SJCRH30 (cell line): ENCODE measurements around the gene TBC1D3I. TPM values are rescaled to one million over a fixed set of nuclear protein-coding genes. Genes with fewer than 3 reads are reported as not detected.
"Not testable (repeated sequence)": the region's sequence is repeated elsewhere in the genome, so short reads cannot be mapped to it uniquely, and the experiment has no call there.

Experiments
- DNase-seq, 2 experiments: peaks; one replicate each; pipeline ENCODE4 v3.0.0-alpha.2; 2015 to 2020
- H3K27ac ChIP-seq: fragments of 250-450 bp; sonication (Bioruptor Pico); 2 replicates; pipeline ENCODE4 v1.5.1; 2020; ENCODE audit warnings: mild to moderate bottlenecking, moderate library complexity
- H3K27me3 ChIP-seq: fragments of 250-450 bp; sonication (Bioruptor Pico); 2 replicates; pipeline ENCODE4 v1.5.1; 2020; ENCODE audit warnings: mild to moderate bottlenecking, moderate library complexity
- H3K36me3 ChIP-seq: fragments of 250-450 bp; sonication (Bioruptor Pico); 2 replicates; pipeline ENCODE4 v1.5.1; 2020; ENCODE audit warnings: mild to moderate bottlenecking, moderate library complexity
- H3K4me1 ChIP-seq: fragments of 250-450 bp; sonication (Bioruptor Pico); 2 replicates; pipeline ENCODE4 v1.5.1; 2020; ENCODE audit warnings: mild to moderate bottlenecking, moderate library complexity
- H3K4me3 ChIP-seq: fragments of 250-450 bp; sonication (Bioruptor Pico); 2 replicates; pipeline ENCODE4 v1.5.1; 2020; ENCODE audit warnings: mild to moderate bottlenecking, moderate library complexity
- H3K9me3 ChIP-seq: fragments of 250-450 bp; sonication (Bioruptor Pico); replicated peaks from 2 replicates; pipeline ENCODE4 v1.5.1; 2020; ENCODE audit warnings: mild to moderate bottlenecking, moderate library complexity
- total RNA-seq: library from RNA; depleted of rRNA; stranded (reverse); fragments of >200 nt; shearing (Covaris generic); gene quantifications from 2 replicates; pipeline ENCODE4 v1.2.3, GENCODE V29; 2014; rRNA removed

The TBC1D3I gene
- total RNA-seq, 1 experiment from 2014 or later, result not detected

DNA sequence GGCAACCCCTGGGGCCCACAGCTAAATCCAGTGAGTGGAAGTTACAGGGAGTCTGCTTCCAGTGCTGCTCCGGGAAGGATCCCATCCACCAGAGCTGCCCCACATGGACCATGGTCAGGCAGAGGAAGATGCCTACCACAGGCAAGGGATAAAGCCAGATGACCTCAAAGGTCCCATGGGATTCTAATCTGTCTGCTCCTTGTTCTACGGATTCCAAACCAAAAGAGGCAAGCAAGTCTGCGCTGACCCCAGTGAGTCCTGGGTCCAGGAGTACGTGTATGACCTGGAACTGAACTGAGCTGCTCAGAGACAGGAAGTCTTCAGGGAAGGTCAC is 52.1 kb downstream of the TBC1D3I start:
- no peak overlapping the region for H3K4me3 ChIP-seq
- no peaks in the 10 kb centered on the region for H3K9me3 ChIP-seq
- DNase-seq, result no peak
- 0 out of 2 replicates have a peak, but pooled peaks cover 3% of the 10 kb centered on the region for H3K27me3 ChIP-seq
- H3K36me3 ChIP-seq, result no peaks in the 10 kb centered on the region
- no peak overlapping the region for H3K27ac ChIP-seq
- H3K4me1 ChIP-seq, result no peaks in the 10 kb centered on the region

DNA sequence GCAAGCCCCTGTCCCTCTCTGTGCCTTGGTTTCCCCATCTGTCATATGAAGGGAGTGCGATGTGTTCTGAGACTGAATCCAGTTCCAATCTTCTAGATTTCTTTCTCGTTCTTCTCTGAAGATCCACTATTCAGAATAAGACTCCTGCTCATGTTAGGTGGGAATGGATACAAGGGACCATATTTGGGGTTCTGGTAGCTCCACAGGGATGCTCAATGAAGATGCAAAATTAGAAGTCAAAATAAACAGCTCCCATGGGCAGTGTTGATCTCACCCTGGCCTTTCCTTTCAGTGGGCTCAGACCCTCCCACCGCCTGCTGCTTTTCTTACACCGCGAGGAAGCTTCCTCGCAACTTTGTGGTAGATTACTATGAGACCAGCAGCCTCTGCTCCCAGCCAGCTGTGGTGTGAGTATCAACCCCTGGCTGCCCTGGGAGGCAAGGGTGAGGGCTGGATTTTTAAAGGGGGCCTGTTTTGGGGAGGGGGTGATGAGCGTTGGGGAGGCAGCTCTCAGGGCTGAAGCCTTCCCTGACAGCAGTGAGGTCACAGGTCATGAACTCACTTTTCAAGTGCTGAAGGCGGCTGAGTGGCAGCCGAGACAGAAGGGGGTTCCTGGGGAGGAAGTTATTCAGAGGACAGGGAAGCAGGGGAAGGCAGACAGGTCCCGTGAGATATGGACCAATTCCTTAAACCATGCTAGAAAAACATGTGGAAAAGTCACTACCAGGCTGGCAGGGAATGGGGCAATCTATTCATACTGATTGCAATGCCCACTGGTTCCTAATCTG is 52.7 kb downstream of the TBC1D3I start:
- H3K36me3 ChIP-seq, H3K4me1 ChIP-seq, H3K27me3 ChIP-seq, H3K27ac ChIP-seq, H3K9me3 ChIP-seq, H3K4me3 ChIP-seq, DNase-seq: not testable (repeated sequence)

DNA sequence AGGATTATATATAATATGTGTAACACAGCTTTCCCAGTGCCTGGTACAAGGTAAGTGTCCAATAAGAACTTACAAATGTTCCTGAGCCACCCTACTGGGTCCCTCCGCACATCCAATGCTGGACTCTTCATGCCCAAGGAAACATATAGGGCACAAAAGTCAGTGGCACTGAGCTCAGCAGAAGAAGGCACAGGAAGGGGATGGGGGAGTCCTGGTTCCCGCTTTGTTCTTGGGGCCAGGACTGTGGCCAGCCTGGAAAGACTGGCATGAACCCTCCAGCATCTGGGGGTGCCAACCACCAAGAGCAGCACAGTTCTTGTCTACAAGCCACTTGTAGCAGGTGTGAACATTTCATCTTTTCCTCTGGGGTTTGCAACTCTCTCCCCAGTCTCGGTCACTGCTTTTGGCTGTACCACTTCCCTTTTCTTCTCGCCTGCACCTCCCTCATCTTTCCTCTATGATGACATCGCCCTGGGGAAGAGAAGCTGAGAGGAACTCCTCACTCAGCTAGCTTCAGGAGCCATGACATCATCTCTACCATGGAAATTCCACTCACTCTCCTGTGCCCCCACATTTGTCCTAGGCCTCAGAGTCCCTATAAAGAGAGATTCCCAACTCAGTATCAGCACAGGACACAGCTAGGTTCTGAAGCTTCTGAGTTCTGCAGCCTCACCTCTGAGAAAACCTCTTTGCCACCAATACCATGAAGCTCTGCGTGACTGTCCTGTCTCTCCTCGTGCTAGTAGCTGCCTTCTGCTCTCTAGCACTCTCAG is 53.7 kb downstream of the TBC1D3I start, which contains the start of gene CCL4L2:
TSS of gene CCL4L2 (plus strand) at position 625 of the 773 bp plus-strand sequence.
- H3K27me3 ChIP-seq, DNase-seq, H3K4me1 ChIP-seq, H3K27ac ChIP-seq, H3K36me3 ChIP-seq, H3K9me3 ChIP-seq, H3K4me3 ChIP-seq: not testable (repeated sequence)

DNA sequence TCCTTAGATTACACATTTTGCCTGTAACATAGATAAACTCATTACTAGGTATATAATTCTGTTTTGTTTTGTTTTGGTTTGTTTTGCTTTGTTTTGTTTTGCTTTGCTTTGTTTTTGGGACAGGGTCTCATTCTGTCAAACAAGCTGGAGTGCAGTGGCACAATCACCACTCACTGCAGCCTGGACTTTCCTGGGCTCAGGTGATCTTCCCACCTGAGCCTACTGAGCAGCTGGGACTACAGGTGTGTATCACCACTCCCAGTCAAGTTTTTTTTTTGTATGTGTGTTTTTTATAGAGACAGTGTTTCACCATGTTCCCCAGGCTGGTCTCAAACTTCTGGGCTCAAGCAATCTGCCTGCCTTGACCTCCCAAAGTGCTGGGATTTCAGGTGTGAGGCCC is 54.8 kb downstream of the TBC1D3I start:
- no peaks in the 10 kb centered on the region for H3K9me3 ChIP-seq
- H3K4me1 ChIP-seq, result no peaks in the 10 kb centered on the region
- H3K36me3 ChIP-seq, result no peaks in the 10 kb centered on the region
- no peak overlapping the region for H3K27ac ChIP-seq
- 0 out of 2 replicates have a peak, but pooled peaks cover 1% of the 10 kb centered on the region for H3K27me3 ChIP-seq
- H3K4me3 ChIP-seq, result no peak overlapping the region
- no peak for DNase-seq

DNA sequence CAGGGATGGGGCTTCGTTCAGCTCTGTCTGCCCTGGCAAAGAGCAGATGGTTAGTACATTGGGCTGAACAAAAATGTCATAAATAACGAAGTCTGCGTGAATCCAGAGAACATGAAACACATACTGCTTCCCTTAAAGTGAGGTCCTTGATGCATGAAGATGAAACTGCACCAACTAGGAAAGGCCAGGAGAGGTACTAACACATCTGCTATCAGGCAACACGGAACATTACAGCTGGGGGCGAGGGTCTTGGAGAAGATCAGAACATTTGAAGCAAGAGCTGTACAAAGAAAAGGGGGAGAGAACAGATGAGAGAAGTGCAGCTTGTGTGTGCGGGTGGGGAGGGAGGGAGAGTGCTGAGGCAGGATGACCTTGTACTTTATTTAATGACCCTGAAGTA is 57.0 kb downstream of the TBC1D3I start:
- H3K27me3 ChIP-seq, result peaks cover 12% of the 10 kb centered on the region; the same call in 1 of the 2 replicates
- DNase-seq, H3K4me1 ChIP-seq, H3K9me3 ChIP-seq, H3K27ac ChIP-seq, H3K36me3 ChIP-seq, H3K4me3 ChIP-seq: not testable (repeated sequence)

DNA sequence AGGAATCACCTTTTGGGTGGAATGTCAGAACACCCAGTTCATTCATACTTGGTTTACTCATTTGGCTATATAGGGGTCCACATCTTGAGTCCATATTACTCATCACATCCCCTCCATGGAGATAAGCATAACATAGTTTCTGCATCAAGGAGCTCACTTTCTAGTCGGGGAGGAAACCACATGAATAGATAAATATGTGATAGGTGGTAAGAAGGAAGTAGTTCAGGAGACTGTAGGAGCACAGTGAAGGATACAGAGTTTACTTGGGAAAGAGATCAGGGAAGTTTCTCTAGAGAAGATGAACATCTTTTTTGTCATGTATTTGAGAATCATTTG is 57.9 kb downstream of the TBC1D3I start:
- peaks cover 15% of the 10 kb centered on the region; the same call in 1 of the 2 replicates for H3K27me3 ChIP-seq
- H3K9me3 ChIP-seq, DNase-seq, H3K36me3 ChIP-seq, H3K4me3 ChIP-seq, H3K27ac ChIP-seq, H3K4me1 ChIP-seq: not testable (repeated sequence)

DNA sequence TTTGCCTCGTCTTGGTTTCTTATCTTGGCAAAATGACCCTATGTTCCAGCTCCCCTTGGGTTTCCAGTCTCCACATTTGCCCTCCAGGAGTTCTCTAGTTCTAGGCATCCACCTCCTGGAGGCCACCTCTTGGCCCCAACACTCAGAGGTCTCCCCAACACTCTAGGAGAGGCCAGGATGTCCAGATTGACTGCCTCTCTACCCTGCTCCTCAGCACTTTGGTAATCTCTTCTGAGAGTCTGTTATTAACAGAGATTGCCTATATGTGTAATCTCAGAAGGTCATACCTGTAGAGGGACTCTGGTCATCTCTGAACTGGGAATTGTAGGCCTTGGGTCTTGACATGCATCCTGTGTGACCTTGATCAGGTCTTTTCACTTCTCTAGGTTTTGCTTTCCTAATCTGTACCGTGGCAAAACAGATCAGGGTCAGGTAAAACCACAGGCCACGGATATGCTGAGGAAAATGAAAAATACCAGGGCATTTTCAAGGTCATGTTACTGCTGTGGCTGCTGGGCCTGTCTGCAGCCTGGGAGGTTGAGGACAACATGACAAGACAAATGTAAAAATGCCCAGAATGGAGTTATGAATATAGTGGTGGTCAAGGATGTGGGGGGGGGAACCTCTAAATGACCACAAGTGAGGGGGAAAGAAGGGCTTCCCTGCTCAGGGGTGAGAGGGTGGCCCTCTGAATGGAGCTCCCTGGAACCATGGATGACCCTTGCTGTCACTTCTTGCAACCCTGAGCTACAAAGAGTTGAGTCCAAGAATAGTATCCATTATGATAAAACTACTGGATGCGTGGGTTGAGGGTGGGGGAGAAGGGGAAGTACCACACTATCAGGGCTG is 58.5 kb downstream of the TBC1D3I start:
- Histone ChIP-seq H3K4me1 (no peaks in the 10 kb centered on the region), H3K9me3 (no peaks in the 10 kb centered on the region)

DNA sequence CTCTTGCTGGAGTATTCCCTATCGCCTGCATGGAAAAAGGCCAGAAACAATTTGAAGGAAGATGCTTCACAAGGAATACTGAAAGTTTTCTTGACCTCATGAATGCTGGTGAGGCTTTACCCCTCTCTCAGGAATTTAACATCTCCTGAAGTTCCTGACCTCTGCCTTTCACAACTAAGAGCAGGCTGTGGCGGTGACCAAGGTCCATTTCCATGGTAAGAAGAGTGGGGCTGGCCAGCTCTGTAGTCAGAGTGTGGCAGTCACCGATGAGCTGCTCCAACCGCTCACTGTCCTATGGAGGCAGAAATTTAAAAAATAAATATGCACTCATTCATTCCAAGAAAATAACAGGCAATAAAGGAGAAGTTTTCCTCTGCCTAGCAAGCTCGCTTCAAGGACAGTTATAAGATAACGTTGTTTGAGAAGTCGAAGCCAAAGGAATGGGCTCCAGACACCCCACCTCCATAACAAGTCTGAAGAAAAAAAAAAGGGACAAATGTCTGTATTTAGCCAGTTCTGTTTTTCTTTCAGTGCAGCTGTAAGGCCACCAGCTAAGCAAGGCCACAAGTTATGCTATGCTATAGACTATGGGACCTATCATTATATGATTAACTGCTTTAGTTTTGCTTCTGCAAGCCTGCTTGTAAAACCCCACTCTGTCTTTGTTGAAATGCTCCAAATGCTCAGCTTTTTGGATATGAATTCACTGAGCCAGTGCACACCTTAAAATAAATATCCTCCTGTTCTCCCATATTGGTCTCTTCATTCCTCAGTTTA is 59.5 kb downstream of the TBC1D3I start:
- no peaks in the 10 kb centered on the region for H3K4me1 ChIP-seq
- DNase-seq, result no peak
- no peaks in the 10 kb centered on the region for H3K9me3 ChIP-seq
- H3K27ac ChIP-seq, result no peak overlapping the region
- no peaks in the 10 kb centered on the region for H3K36me3 ChIP-seq
- H3K4me3 ChIP-seq, result no peak overlapping the region
- peaks cover 15% of the 10 kb centered on the region; the same call in 1 of the 2 replicates for H3K27me3 ChIP-seq

More for the DNA sequence above, 58.5 kb downstream of the TBC1D3I start:
- Histone ChIP-seq H3K36me3 (no peaks in the 10 kb centered on the region), H3K27me3 (peaks cover 15% of the 10 kb centered on the region; the same call in 1 of the 2 replicates), H3K4me3 (no peak overlapping the region), H3K27ac (no peak overlapping the region)
- no peak for DNase-seq

Other genes starting within 250 kb of the TBC1D3I start
- gene CCL23, start 246.6 kb downstream of the TBC1D3I start, total RNA-seq, result not detected in 2 replicates
- not detected in 2 replicates for gene CCL18, start 200.3 kb downstream of the TBC1D3I start, total RNA-seq
- not detected in 2 replicates for gene CCL3, start 174.4 kb downstream of the TBC1D3I start, total RNA-seq
- not detected in 2 replicates for gene CCL4, start 160.7 kb downstream of the TBC1D3I start, total RNA-seq
- 1.5 and 3.7 TPM in 2 replicates for gene TBC1D3B, start 87.9 kb downstream of the TBC1D3I start, total RNA-seq
- not detected in 2 replicates for gene CCL3L1, start 67.8 kb downstream of the TBC1D3I start, total RNA-seq
- gene CCL4L2, start 53.5 kb downstream of the TBC1D3I start, total RNA-seq, result not detected in 2 replicates
- not detected in 2 replicates for gene TBC1D3G, start 59.3 kb upstream of the TBC1D3I start, total RNA-seq
- not detected in 2 replicates for gene TBC1D3H, start 123.9 kb upstream of the TBC1D3I start, total RNA-seq
- 89.7 and 90.5 TPM in 2 replicates for gene ZNHIT3, start 222.1 kb upstream of the TBC1D3I start, total RNA-seq